OCI-LY1 (cell line): Measurements from ENCODE around the gene TKTL2.

ENCODE experiments used
- H2AFZ ChIP-seq: fragments of 200-600 bp; sonication (generic), shearing (Covaris generic); 2 replicates; pipeline ENCODE4 v1.6.0; 2014; ENCODE audit warnings: antibody characterized with exemption, mild to moderate bottlenecking, low read length
- H3F3A ChIP-seq: fragments of 200-600 bp; sonication (generic), shearing (Covaris generic); 2 replicates; pipeline ENCODE4 v1.6.0; 2014; ENCODE audit warnings: mild to moderate bottlenecking, antibody characterized with exemption, low read length, moderate library complexity; ENCODE audit not compliant: insufficient read depth
- H3K27ac ChIP-seq: fragments of 200-600 bp; sonication (generic); 2 replicates; pipeline ENCODE4 v1.5.1; 2014; ENCODE audit warnings: low read length, mixed run types, mild to moderate bottlenecking, low read depth; ENCODE audit not compliant: poor library complexity, severe bottlenecking
- H3K27me3 ChIP-seq: fragments of 200-600 bp; sonication (generic); 2 replicates; pipeline ENCODE4 v1.6.0; 2014; ENCODE audit warnings: antibody characterized with exemption, mild to moderate bottlenecking, low read length, moderate library complexity; ENCODE audit not compliant: insufficient read depth
- H3K36me3 ChIP-seq: fragments of 200-600 bp; sonication (generic); 2 replicates; pipeline ENCODE4 v1.6.1; 2014; ENCODE audit warnings: mild to moderate bottlenecking, antibody characterized with exemption, low read length, moderate library complexity, mixed read lengths; ENCODE audit not compliant: insufficient read depth
- H3K4me1 ChIP-seq: fragments of 200-600 bp; sonication (generic); 2 replicates; pipeline ENCODE4 v1.5.1; 2014; ENCODE audit warnings: mild to moderate bottlenecking, low read length, moderate library complexity; ENCODE audit not compliant: insufficient read depth, severe bottlenecking
- H3K4me2 ChIP-seq: fragments of 200-600 bp; sonication (generic), shearing (Covaris generic); 2 replicates; pipeline ENCODE4 v1.6.1; 2014; ENCODE audit warnings: low read length
- H3K4me3 ChIP-seq: fragments of 200-600 bp; sonication (generic); 2 replicates; pipeline ENCODE4 v1.5.1; 2014; ENCODE audit warnings: low read length, low read depth, mild to moderate bottlenecking, mixed read lengths; ENCODE audit not compliant: poor library complexity, severe bottlenecking
- H3K79me2 ChIP-seq: fragments of 200-600 bp; shearing (Covaris generic); 2 replicates; pipeline ENCODE4 v1.6.1; 2016; ENCODE audit warnings: mixed run types, low read length, mixed read lengths; ENCODE audit not compliant: insufficient read depth
- H3K9ac ChIP-seq: fragments of 200-600 bp; sonication (generic), shearing (Covaris generic); 2 replicates; pipeline ENCODE4 v1.6.1; 2014; ENCODE audit warnings: mild to moderate bottlenecking, low read length, mixed read lengths
- H3K9me2 ChIP-seq: fragments of 200-600 bp; sonication (generic), shearing (Covaris generic); 2 replicates; pipeline ENCODE4 v1.6.1; 2014; ENCODE audit warnings: low read depth, mild to moderate bottlenecking, low read length, mixed read lengths
- H3K9me3 ChIP-seq: fragments of 200-600 bp; shearing (Covaris generic); 2 replicates; pipeline ENCODE4 v1.6.1; 2014; ENCODE audit warnings: low read length, mixed read lengths
- H4K20me1 ChIP-seq: fragments of 200-600 bp; sonication (generic), shearing (Covaris generic); 2 replicates; pipeline ENCODE4 v1.6.0; 2016; ENCODE audit warnings: mild to moderate bottlenecking, low read length; ENCODE audit not compliant: insufficient read depth
- CTCF ChIP-seq: fragments of 200-600 bp; sonication (generic), shearing (Covaris generic); IDR thresholded peaks from 2 replicates; pipeline ENCODE4 v1.5.1; 2017; ENCODE audit warnings: mild to moderate bottlenecking, antibody characterized with exemption, low read length, moderate library complexity, mixed read lengths
- EZH2 ChIP-seq: fragments of 200-600 bp; sonication (generic), shearing (Covaris generic); IDR thresholded peaks from 2 replicates; pipeline ENCODE4 v1.8.0; 2017; ENCODE audit warnings: borderline replicate concordance, mixed run types, mild to moderate bottlenecking, antibody characterized with exemption, low read length, moderate library complexity, mixed read lengths

TKTL2 gene

DNA sequence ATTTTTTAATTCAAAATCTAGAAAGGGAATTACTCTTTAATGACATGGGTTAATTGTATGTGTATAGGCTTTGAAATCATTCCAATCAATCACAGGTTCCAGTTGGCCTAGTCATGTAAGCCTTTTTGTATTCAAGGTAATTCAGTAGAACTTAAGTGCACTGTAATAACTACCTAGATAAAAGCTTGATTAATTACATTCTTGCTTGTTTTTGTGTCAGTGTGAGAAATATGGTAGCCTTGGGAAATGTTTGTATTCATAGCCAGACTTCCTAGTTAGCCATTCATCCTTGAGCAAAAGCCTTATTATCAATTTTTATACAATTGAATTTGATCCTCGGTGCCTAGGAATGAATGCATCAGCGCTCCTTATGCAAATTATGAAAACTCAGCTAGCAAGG, 33.5 kb downstream of the TKTL2 start:
- no peaks in the 10 kb centered on the region for H3K36me3 ChIP-seq
- no peak overlapping the region for H3K4me3 ChIP-seq
- H3K9ac ChIP-seq = no peak overlapping the region
- no peaks in the 10 kb centered on the region for H3K9me3 ChIP-seq
- H4K20me1 ChIP-seq = no peaks in the 10 kb centered on the region
- H3F3A ChIP-seq = no peaks in the 10 kb centered on the region
- H3K4me2 ChIP-seq = no peak overlapping the region
- no peak overlapping the region for H2AFZ ChIP-seq
- H3K9me2 ChIP-seq = no peaks in the 10 kb centered on the region
- no peak overlapping the region for H3K27ac ChIP-seq
- H3K27me3 ChIP-seq = no peaks in the 10 kb centered on the region
- TF ChIP-seq EZH2 (no peak), CTCF (no peak)
- no peaks in the 10 kb centered on the region for H3K4me1 ChIP-seq
- H3K79me2 ChIP-seq = no peaks in the 10 kb centered on the region
